HepG2 (cell line): Measurements from ENCODE around the gene TANGO6. TPM values are rescaled to one million over a fixed set of nuclear protein-coding genes. Genes with fewer than 3 reads are reported as not detected.

Experiments used
- BHLHE40 ChIP-seq: IDR thresholded peaks from 2 replicates; pipeline ENCODE4 v1.6.1; 2011; ENCODE audit warnings: low read length, improper control_type of control experiment
- ISX ChIP-seq: sonication (generic); formaldehyde crosslinking; conservative IDR thresholded peaks from 2 replicates; pipeline ENCODE4 v1.5.0; 2020; ENCODE audit warnings: missing genetic modification reagents
- POGK ChIP-seq: sonication (generic); formaldehyde crosslinking; conservative IDR thresholded peaks from 2 replicates; pipeline ENCODE4 v1.8.0; 2022; ENCODE audit warnings: mild to moderate bottlenecking, moderate library complexity, missing genetic modification reagents
- SSRP1 ChIP-seq: IDR thresholded peaks from 2 replicates; pipeline ENCODE4 v1.6.1; 2016; ENCODE audit warnings: control low read depth
- TMF1 ChIP-seq: sonication (generic); formaldehyde crosslinking; IDR thresholded peaks from 2 replicates; pipeline ENCODE4 v1.8.1; 2022; ENCODE audit warnings: low read depth, missing genetic modification reagents
- ZBTB40 ChIP-seq, 2 experiments: fragments of 450-650 bp in 1 of 2; sonication (generic) in 1 of 2; formaldehyde crosslinking in 1 of 2; IDR thresholded peaks; 2 replicates each; pipeline versions ENCODE4 v1.6.1 to v1.8.0; 2016 to 2022; ENCODE audit warnings: antibody characterized with exemption in 1 of 2, mild to moderate bottlenecking in 1 of 2, missing genetic modification reagents in 1 of 2
- polyA plus RNA-seq, 8 experiments: library from polyadenylated mRNA; depleted of rRNA in 3 of 8; stranded (reverse) in 7 of 8; unstranded in 1 of 8; fragments of >200 nt; fragmentation: Illumina TruSeq in 4 of 8; extraction: Trizol in 4 of 8; gene quantifications; 2 replicates each; pipeline versions ENCODE4 v1.2.1 to v1.2.3, GENCODE V29; 2011 to 2016; ENCODE audit warnings: low read depth in 4 of 8, missing spikeins in 1 of 8, mixed read lengths in 1 of 8; ENCODE audit not compliant: insufficient read depth in 1 of 8
- total RNA-seq, 5 experiments: library from RNA; depleted of rRNA; stranded (reverse); fragments of >200 nt; fragmentation: Illumina TruSeq; extraction: Trizol; gene quantifications; 2 replicates each; pipeline ENCODE4 v1.2.3, GENCODE V29; 2016; ENCODE audit warnings: low read depth in 1 of 5
- TF ChIP-seq, protein P1 (sequence below): sonication (generic); formaldehyde crosslinking; conservative IDR thresholded peaks from 2 replicates; pipeline ENCODE4 v1.4.0; 2020; ENCODE audit warnings: missing genetic modification reagents
- TF ChIP-seq, protein P2 (sequence below): sonication (generic); formaldehyde crosslinking; IDR thresholded peaks from 2 replicates; pipeline ENCODE4 v1.5.0; 2020; ENCODE audit warnings: missing genetic modification reagents

The TANGO6 gene
- total and polyA plus RNA-seq, 2 of the 13 experiments (the other 11 are each of a cell fraction or from before 2014, with no cell fraction given) = 7.2 to 13.3 TPM

GRCh38 chr16:69064124-69064763 lies 220.9 kb downstream of the TANGO6 start (continued):
- no peak for TF ChIP-seq ZBTB40 (IDR thresholded peaks at IDR 0.05)
- TF ChIP-seq ZBTB40 (CRISPR knock-in tag; IDR thresholded peaks at IDR 0.05) = no peak
- no peak for TF ChIP-seq POGK
- no peak for TF ChIP-seq TMF1
- TF ChIP-seq, protein P1, sequence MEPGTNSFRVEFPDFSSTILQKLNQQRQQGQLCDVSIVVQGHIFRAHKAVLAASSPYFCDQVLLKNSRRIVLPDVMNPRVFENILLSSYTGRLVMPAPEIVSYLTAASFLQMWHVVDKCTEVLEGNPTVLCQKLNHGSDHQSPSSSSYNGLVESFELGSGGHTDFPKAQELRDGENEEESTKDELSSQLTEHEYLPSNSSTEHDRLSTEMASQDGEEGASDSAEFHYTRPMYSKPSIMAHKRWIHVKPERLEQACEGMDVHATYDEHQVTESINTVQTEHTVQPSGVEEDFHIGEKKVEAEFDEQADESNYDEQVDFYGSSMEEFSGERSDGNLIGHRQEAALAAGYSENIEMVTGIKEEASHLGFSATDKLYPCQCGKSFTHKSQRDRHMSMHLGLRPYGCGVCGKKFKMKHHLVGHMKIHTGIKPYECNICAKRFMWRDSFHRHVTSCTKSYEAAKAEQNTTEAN = no peak
- TF ChIP-seq, protein P2, sequence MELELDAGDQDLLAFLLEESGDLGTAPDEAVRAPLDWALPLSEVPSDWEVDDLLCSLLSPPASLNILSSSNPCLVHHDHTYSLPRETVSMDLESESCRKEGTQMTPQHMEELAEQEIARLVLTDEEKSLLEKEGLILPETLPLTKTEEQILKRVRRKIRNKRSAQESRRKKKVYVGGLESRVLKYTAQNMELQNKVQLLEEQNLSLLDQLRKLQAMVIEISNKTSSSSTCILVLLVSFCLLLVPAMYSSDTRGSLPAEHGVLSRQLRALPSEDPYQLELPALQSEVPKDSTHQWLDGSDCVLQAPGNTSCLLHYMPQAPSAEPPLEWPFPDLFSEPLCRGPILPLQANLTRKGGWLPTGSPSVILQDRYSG (CRISPR knock-in tag) = no peak
- no peak for TF ChIP-seq ISX (CRISPR knock-in tag)
- TF ChIP-seq SSRP1 (CRISPR knock-in tag) = no peak
- no peak for TF ChIP-seq BHLHE40
